Subcutaneous adipose tissue (tissue), 4 donors: ENCODE measurements around the gene WDHD1. TPM values are rescaled to one million over a fixed set of nuclear protein-coding genes. Genes with fewer than 3 reads are reported as not detected.

ENCODE experiments used
- CTCF ChIP-seq: fragments of 450-650 bp; IDR thresholded peaks from one replicate; pipeline ENCODE4 v1.5.1; 2016; ENCODE audit warnings: low read depth, mild to moderate bottlenecking, control low read depth, antibody characterized with exemption, moderate library complexity
- total RNA-seq, 4 donors: library from RNA; depleted of rRNA; stranded (reverse); fragments of >200 nt; gene quantifications; one replicate each; pipeline ENCODE4 v1.1.0, GENCODE V29; 2016

WDHD1 gene
- total RNA-seq, 4 donors from 2014 or later: 0.94 to 2.0 (median 1.5) TPM

GRCh38 chr14:55043528-55043927 is 16.6 kb upstream of the WDHD1 start:
- no peak for TF ChIP-seq CTCF

GRCh38 chr14:55038708-55039107 is 11.8 kb upstream of the WDHD1 start:
- TF ChIP-seq CTCF: no peak

- no peak for TF ChIP-seq CTCF
Observed at GRCh38 chr14:55031190-55031589, 4.3 kb upstream of the WDHD1 start.

GRCh38 chr14:55028476-55028875 is 1.6 kb upstream of the WDHD1 start:
- no peak for TF ChIP-seq CTCF

GRCh38 chr14:55028066-55028465 is 1.2 kb upstream of the WDHD1 start:
- TF ChIP-seq CTCF: no peak

GRCh38 chr14:55026441-55026792 is 482 bp downstream of the WDHD1 start:
- no peak for TF ChIP-seq CTCF

- no peak for TF ChIP-seq CTCF
Observed at GRCh38 chr14:55025948-55026347, 951 bp downstream of the WDHD1 start.
